AG04449 (cell line): Measurements from ENCODE around the gene GLB1L.
"Not testable (repeated sequence)": the region's sequence is repeated elsewhere in the genome, so short reads cannot be mapped to it uniquely, and the experiment has no call there.

Experiments
- CTCF ChIA-PET: fragments of 350-600 bp; formaldehyde crosslinking; extraction: SDS; loops from one replicate; lab custom pipeline; 2021; ENCODE audit warnings: antibody characterized with exemption; lab: Yijun Ruan, JAX
- POLR2A ChIA-PET: fragments of 400-600, 350-600 bp; formaldehyde crosslinking; extraction: SDS; loops from one replicate; lab custom pipeline; 2020; ENCODE audit warnings: antibody characterized with exemption, inconsistent platforms; lab: Yijun Ruan, JAX
- DNase-seq: peaks from one replicate; pipeline ENCODE4 v3.0.0-alpha.2; 2010; ENCODE audit warnings: low read depth, low spot score
- H3K4me3 ChIP-seq: 2 replicates; pipeline ENCODE4 v1.5.1; 2011; ENCODE audit warnings: low read depth, mild to moderate bottlenecking, control low read depth, low read length
- TF ChIP-seq, protein P1 (sequence below): IDR thresholded peaks from one replicate; pipeline ENCODE4 v1.5.1; 2011; ENCODE audit warnings: mild to moderate bottlenecking, moderate library complexity, low read length, control low read depth, inconsistent platforms; ENCODE audit not compliant: insufficient read depth; ENCODE audit errors: missing control alignments

Gene GLB1L

GRCh38 chr2:219206328-219207133 lies 38.7 kb downstream of the GLB1L start, which contains the start of gene ZFAND2B:
ZFAND2B (plus strand) TSS chr2:219206782; CDS start chr2:219206988, 206 bp downstream.
- ChIA-PET POLR2A (interaction anchor here (0.5 to 2.9 kb wide), 11 partner anchors 11 to 72 kb away, joined by 3 to 27 read pairs (median 4); partner anchors contain the start of genes ABCB6, ANKZF1, ATG9A and CNPPD1), CTCF (interaction anchor here (0.7 to 4.2 kb wide), 14 partner anchors 10 to 324 kb away, joined by 3 to 26 read pairs (median 4); partner anchors contain the start of genes ANKZF1, ATG9A and CNPPD1)
- no peak for DNase-seq
- peak within 1 kb of the TSS; percentile 86 for H3K4me3 ChIP-seq
- TF ChIP-seq, protein P1, sequence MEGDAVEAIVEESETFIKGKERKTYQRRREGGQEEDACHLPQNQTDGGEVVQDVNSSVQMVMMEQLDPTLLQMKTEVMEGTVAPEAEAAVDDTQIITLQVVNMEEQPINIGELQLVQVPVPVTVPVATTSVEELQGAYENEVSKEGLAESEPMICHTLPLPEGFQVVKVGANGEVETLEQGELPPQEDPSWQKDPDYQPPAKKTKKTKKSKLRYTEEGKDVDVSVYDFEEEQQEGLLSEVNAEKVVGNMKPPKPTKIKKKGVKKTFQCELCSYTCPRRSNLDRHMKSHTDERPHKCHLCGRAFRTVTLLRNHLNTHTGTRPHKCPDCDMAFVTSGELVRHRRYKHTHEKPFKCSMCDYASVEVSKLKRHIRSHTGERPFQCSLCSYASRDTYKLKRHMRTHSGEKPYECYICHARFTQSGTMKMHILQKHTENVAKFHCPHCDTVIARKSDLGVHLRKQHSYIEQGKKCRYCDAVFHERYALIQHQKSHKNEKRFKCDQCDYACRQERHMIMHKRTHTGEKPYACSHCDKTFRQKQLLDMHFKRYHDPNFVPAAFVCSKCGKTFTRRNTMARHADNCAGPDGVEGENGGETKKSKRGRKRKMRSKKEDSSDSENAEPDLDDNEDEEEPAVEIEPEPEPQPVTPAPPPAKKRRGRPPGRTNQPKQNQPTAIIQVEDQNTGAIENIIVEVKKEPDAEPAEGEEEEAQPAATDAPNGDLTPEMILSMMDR: no peak

GRCh38 chr2:219205981-219206327 lies 39.3 kb downstream of the GLB1L start:
- POLR2A ChIA-PET: interaction anchor here (0.7 to 2.9 kb wide), 7 partner anchors 11 to 44 kb away, joined by 3 to 27 read pairs (median 6); partner anchors contain the start of genes ABCB6, ANKZF1, ATG9A and CNPPD1
- peak overlapping the region; percentile 79 for H3K4me3 ChIP-seq
- TF ChIP-seq, protein P1: no peak
- CTCF ChIA-PET: interaction anchor here (0.7 to 4.2 kb wide), 14 partner anchors 9 to 324 kb away, joined by 3 to 26 read pairs (median 4); partner anchors contain the start of genes ANKZF1, ATG9A and CNPPD1
- no peak for DNase-seq

GRCh38 chr2:219205165-219205538 lies 40.1 kb downstream of the GLB1L start:
- ChIA-PET CTCF (interaction anchor here (1.5 to 2.3 kb wide), 4 partner anchors 9 to 325 kb away, joined by 4 to 11 read pairs (median 5); no protein-coding TSS in a partner anchor), POLR2A (interaction anchor here (2.0 kb wide), 1 partner anchor 29 kb away, joined by 10 read pairs; the partner anchor contains the start of gene CNPPD1)
- no peak overlapping the region for H3K4me3 ChIP-seq
- DNase-seq: no peak
- TF ChIP-seq, protein P1: no peak

DNA sequence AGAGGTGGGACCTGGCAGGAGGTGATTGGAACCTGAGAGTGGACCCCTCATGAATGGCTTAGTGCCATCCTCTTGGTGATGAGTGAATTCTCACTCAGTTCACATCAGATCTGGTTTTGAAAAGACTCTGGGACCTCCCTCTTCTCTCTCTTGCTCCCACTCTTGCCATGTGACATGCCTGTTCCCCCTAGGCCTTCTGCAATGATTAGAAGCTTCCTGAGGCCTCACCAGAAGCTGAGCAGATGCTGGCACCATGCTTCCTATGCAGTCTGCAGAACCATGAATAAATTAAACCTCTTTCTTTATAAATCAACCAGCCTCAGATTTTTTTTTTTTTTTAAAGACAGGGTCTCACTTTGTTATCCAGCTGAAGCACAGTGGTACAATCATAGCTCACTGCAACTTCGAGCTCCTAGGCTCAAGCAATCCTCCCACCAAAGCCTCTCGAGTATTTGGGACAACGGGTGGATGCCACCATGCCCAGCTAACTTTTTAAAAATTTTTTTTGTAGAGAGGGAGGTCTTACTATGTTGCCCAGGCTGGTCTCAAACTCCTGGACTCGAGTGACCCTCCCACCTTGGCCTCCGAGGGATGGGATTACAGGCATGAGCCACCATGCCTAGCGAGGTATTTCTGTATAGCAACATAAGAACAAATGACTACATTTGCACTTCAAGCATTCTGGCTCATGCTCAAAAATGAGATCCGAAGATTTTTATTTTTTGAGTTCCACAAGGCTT lies 40.6 kb downstream of the GLB1L start:
- no peak overlapping the region for H3K4me3 ChIP-seq
- no peak for DNase-seq
- TF ChIP-seq, protein P1: no peak
- ChIA-PET POLR2A (no interaction called here), CTCF (interaction anchor here (0.6 to 2.5 kb wide), 5 partner anchors 29 to 133 kb away, joined by 3 to 13 read pairs (median 4); no protein-coding TSS in a partner anchor)

DNA sequence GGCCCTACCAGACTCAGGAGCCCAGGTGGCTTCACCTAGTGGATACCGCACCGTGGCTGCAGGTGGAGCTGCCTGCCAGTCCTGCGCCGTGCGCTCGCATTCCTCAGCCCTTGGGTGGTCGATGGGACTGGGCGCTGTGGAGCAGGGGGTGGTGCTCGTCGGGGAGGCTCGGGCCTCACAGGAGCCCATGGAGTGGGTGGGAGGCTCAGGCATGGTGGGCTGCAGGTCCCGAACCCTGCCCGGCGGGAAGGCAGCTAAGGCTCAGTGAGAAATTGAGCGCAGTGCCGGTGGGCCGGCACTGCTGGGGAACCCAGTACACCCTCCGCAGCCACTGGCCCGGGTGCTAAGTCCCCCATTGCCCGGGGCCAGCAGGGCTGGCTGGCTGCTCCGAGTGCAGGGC lies 43.9 kb downstream of the GLB1L start:
- ChIA-PET POLR2A (interaction anchor here (1.2 kb wide), 1 partner anchor 26 kb away, joined by 3 read pairs; no protein-coding TSS in a partner anchor), CTCF (interaction anchor here (1.4 kb wide), 1 partner anchor 93 kb away, joined by 4 read pairs; no protein-coding TSS in a partner anchor)
- not testable (repeated sequence) for DNase-seq, H3K4me3 ChIP-seq

DNA sequence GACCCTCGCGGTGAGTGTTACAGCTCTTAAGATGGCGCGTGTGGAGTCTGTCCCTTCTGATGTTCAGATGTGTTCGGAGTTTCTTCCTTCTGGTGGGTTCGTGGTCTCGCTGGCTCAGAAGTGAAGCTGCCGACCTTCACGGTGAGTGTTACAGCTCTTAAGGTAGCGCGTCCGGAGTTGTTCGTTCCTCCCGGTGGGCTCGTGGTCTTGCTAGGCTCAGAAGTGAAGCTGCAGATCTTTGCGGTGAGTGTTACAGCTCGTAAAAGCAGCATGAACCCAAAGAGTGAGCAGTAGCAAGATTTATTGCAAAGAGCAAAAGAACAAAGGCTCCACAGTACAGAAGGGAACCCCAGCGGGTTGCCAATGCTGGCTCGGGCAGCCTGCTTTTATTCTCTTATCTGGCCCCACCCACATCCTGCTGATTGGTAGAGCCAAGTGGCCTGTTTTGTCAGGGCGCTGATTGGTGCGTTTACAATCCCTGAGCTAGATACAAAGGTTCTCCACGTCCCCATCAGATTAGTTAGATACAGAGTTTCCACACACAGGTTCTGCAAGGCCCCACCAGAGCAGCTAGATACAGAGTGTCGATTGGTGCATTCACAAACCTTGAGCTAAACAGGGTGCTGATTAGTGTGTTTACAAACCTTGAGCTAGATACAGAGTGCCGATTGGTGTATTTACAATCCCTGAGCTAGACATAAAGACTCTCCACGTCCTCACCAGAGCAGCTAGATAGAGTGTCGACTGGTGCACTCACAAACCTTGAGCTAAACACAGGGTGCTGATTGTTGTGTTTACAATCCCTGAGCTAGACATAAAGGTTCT lies 44.5 kb downstream of the GLB1L start:
- not testable (repeated sequence) for DNase-seq, H3K4me3 ChIP-seq
- ChIA-PET CTCF (interaction anchor here (1.0 to 1.4 kb wide), 3 partner anchors 21 to 94 kb away, joined by 3 to 4 read pairs (median 3); no protein-coding TSS in a partner anchor), POLR2A (interaction anchor here (1.2 kb wide), 1 partner anchor 25 kb away, joined by 3 read pairs; no protein-coding TSS in a partner anchor)
